Measurements from ENCODE around the gene ZNF524. TPM values are rescaled to one million over a fixed set of nuclear protein-coding genes. Genes with fewer than 3 reads are reported as not detected.
A peak's percentile ranks its signal among the peaks of the same experiment; 100 is the strongest.

ZNF524 gene
- total RNA-seq, 1 experiment from 2014 or later: 11.1 TPM

DNA sequence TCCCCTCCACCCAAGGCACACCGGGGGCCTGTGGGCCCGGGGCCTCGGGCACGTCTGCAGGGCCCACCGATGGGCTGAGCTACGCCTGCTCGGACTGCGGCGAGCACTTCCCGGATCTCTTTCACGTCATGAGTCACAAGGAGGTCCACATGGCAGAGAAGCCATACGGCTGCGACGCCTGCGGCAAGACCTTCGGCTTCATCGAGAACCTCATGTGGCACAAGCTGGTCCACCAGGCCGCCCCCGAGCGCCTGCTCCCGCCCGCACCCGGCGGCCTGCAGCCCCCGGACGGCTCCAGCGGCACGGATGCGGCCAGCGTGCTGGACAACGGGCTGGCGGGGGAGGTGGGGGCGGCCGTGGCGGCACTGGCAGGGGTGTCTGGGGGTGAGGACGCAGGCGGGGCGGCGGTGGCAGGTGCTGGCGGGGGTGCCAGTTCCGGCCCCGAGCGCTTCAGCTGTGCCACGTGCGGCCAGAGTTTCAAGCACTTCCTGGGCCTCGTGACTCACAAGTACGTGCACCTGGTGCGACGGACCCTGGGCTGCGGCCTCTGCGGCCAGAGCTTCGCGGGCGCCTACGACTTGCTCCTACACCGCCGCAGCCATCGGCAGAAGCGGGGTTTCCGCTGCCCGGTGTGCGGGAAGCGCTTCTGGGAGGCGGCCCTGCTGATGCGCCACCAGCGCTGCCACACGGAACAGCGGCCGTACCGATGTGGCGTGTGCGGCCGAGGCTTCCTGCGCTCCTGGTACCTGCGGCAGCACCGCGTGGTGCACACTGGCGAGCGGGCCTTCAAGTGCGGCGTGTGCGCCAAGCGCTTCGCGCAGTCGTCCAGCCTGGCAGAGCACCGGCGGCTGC, 15.7 kb downstream of the ZNF524 start:
- no peak overlapping the region for H3K4me3 Mint-ChIP-seq (ENCODE audit: unreplicated experiment)
- TF ChIP-seq, protein P1, sequence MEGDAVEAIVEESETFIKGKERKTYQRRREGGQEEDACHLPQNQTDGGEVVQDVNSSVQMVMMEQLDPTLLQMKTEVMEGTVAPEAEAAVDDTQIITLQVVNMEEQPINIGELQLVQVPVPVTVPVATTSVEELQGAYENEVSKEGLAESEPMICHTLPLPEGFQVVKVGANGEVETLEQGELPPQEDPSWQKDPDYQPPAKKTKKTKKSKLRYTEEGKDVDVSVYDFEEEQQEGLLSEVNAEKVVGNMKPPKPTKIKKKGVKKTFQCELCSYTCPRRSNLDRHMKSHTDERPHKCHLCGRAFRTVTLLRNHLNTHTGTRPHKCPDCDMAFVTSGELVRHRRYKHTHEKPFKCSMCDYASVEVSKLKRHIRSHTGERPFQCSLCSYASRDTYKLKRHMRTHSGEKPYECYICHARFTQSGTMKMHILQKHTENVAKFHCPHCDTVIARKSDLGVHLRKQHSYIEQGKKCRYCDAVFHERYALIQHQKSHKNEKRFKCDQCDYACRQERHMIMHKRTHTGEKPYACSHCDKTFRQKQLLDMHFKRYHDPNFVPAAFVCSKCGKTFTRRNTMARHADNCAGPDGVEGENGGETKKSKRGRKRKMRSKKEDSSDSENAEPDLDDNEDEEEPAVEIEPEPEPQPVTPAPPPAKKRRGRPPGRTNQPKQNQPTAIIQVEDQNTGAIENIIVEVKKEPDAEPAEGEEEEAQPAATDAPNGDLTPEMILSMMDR (IDR thresholded peaks at IDR 0.05; ENCODE audit: insufficient read depth in 1 of 2, low read depth in 1 of 2, low read length in 1 of 2, severe bottlenecking in 1 of 2, unreplicated experiment in 1 of 2): no peak
- Histone ChIP-seq H3K4me1 (no peaks in the 10 kb centered on the region), H3K36me3 (ENCODE audit: control insufficient read depth, insufficient read depth, low read length) (no peaks in the 10 kb centered on the region; the same call in 1 of the 2 replicates), H3K9me3 (no peaks in the 10 kb centered on the region), H3K4me3 (ENCODE audit: low read depth, low read length) (no peak overlapping the region), H3K27me3 (replicated peaks; ENCODE audit: control insufficient read depth, insufficient read depth, low read length) (no peaks in the 10 kb centered on the region)
- no peaks in the 10 kb centered on the region for H3K27me3 Mint-ChIP-seq (ENCODE audit: insufficient read depth, unreplicated experiment)
- no peaks in the 10 kb centered on the region for H3K9me3 Mint-ChIP-seq (ENCODE audit: unreplicated experiment)
- ChIA-PET POLR2A (no interaction called here), CTCF (no interaction called here)
- no peak overlapping the region for H3K27ac Mint-ChIP-seq (ENCODE audit: unreplicated experiment)
- no TSS peak for BruUV-seq (replicated peaks)
- DNase-seq: no peak
- intact Hi-C loops (cut with micrococcal nuclease; ENCODE audit: unreplicated experiment): no loop called here
- peaks cover 35% of the 10 kb centered on the region for H3K36me3 Mint-ChIP-seq (ENCODE audit: insufficient read depth, unreplicated experiment)
- no peaks in the 10 kb centered on the region for H3K4me1 Mint-ChIP-seq (ENCODE audit: low read depth, unreplicated experiment)

DNA sequence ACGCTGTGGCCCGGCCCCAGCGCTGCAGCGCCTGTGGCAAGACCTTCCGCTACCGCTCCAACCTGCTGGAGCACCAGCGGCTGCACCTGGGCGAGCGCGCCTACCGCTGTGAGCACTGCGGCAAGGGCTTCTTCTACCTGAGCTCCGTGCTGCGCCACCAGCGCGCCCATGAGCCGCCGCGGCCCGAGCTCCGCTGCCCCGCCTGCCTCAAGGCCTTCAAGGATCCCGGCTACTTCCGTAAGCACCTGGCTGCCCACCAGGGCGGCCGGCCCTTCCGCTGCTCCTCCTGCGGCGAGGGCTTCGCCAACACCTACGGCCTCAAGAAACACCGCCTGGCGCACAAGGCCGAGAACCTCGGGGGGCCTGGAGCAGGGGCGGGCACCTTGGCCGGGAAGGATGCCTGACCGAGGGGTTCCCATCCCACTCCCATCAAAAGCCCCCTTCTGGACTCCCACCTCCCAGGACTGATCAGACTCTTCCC, 16.3 kb downstream of the ZNF524 start:
- no peaks in the 10 kb centered on the region for H3K4me1 ChIP-seq
- Mint-ChIP-seq H3K4me3 (ENCODE audit: unreplicated experiment) (no peak overlapping the region), H3K27ac (ENCODE audit: unreplicated experiment) (no peak overlapping the region), H3K9me3 (ENCODE audit: unreplicated experiment) (no peaks in the 10 kb centered on the region), H3K27me3 (ENCODE audit: insufficient read depth, unreplicated experiment) (no peaks in the 10 kb centered on the region), H3K36me3 (ENCODE audit: insufficient read depth, unreplicated experiment) (peaks cover 35% of the 10 kb centered on the region), H3K4me1 (ENCODE audit: low read depth, unreplicated experiment) (no peaks in the 10 kb centered on the region)
- TF ChIP-seq, protein P1 (IDR thresholded peaks at IDR 0.05; ENCODE audit: insufficient read depth in 1 of 2, low read depth in 1 of 2, low read length in 1 of 2, severe bottlenecking in 1 of 2, unreplicated experiment in 1 of 2): no peak
- no peak for DNase-seq
- no TSS peak for BruUV-seq (replicated peaks)
- intact Hi-C loops (cut with micrococcal nuclease; ENCODE audit: unreplicated experiment): no loop called here
- ChIA-PET CTCF (no interaction called here), POLR2A (no interaction called here)
- no peaks in the 10 kb centered on the region for H3K27me3 ChIP-seq (replicated peaks; ENCODE audit: control insufficient read depth, insufficient read depth, low read length)
- no peak overlapping the region for H3K4me3 ChIP-seq (ENCODE audit: low read depth, low read length)
- no peaks in the 10 kb centered on the region for H3K9me3 ChIP-seq
- H3K36me3 ChIP-seq (ENCODE audit: control insufficient read depth, insufficient read depth, low read length): no peaks in the 10 kb centered on the region; the same call in 1 of the 2 replicates

DNA sequence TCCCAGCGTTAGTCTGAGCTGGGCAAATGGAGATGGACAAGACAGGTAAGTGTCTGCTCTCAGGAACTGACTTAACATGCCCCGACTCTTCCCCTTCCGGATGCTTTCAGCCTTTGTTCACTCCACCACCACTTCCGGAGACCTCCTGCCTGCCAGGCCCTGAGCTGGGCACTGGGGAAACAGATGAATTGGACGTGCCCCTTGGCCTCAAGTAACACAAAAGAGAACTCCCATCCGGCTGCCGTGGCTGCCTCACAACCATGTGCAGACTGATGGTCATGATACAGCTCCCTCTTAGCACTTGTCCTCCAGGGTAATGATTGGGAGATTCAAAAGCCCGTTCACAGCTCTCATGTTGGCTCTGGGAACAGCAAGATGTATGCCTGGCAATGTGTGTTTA, 17.3 kb downstream of the ZNF524 start:
- Histone ChIP-seq H3K4me1 (no peaks in the 10 kb centered on the region), H3K4me3 (ENCODE audit: low read depth, low read length) (no peak overlapping the region), H3K36me3 (ENCODE audit: control insufficient read depth, insufficient read depth, low read length) (no peaks in the 10 kb centered on the region; the same call in 1 of the 2 replicates), H3K9me3 (no peaks in the 10 kb centered on the region), H3K27me3 (replicated peaks; ENCODE audit: control insufficient read depth, insufficient read depth, low read length) (no peaks in the 10 kb centered on the region)
- Mint-ChIP-seq H3K9me3 (ENCODE audit: unreplicated experiment) (no peaks in the 10 kb centered on the region), H3K4me3 (ENCODE audit: unreplicated experiment) (no peak overlapping the region), H3K27me3 (ENCODE audit: insufficient read depth, unreplicated experiment) (no peaks in the 10 kb centered on the region), H3K36me3 (ENCODE audit: insufficient read depth, unreplicated experiment) (peaks cover 38% of the 10 kb centered on the region), H3K27ac (ENCODE audit: unreplicated experiment) (peak overlapping the region; percentile 28), H3K4me1 (ENCODE audit: low read depth, unreplicated experiment) (no peaks in the 10 kb centered on the region)
- TF ChIP-seq, protein P1 (IDR thresholded peaks at IDR 0.05; ENCODE audit: insufficient read depth in 1 of 2, low read depth in 1 of 2, low read length in 1 of 2, severe bottlenecking in 1 of 2, unreplicated experiment in 1 of 2): no peak
- CTCF ChIA-PET: no interaction called here
- no TSS peak for BruUV-seq (replicated peaks)
- POLR2A ChIA-PET: interaction anchor here (0.7 kb wide), 1 partner anchor 83 kb away, joined by 4 read pairs; no protein-coding TSS in a partner anchor
- intact Hi-C loops (cut with micrococcal nuclease; ENCODE audit: unreplicated experiment): no loop called here
- no peak for DNase-seq

Data from Caco-2 (cell line).